GOT3 (cell line): ENCODE data around the gene FRMD4B.

Experiments
- DNase-seq: peaks from one replicate; lab custom pipeline; 2025; ENCODE audit warnings: mixed read lengths; lab: John Stamatoyannopoulos, UW

Gene FRMD4B

DNA sequence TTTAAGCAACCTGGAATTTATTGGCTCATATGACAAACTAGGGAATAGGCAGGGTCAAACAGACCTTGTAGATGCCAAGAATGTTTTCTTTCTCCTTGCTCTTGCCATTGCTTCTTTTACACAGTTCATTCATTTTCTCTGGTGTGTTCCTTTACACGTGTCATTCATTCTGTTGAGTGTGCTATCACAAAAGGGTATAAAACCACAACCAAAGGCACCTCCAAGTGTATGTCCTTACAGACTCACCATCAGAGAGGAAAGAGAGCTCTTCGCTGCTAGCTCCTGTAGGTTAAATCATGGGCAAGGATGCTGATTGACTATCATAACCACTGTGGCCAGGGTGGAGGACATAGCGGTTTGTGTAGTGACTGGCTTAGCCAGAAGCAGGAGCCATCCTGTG is 19.2 kb upstream of the FRMD4B start:
- no peak for DNase-seq

DNA sequence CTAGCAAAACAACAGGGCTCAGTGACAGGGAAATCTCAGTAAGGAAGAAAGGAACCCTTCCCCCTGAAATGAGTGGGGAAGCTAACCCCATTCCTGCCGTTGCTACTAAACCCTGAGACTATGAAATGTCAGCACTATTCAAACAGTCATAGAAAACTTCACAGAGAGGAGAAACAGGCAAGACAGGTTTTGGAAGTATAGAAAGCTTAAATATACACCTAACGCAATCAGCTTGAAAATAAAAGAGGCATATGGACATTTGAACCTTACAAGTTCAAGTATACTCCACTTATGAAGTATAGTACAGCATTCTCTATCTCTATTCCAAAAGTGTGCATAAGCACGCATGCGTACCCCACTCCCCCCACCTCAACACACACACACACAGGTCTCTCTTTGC is 17.6 kb upstream of the FRMD4B start:
- DNase-seq, result no peak

DNA sequence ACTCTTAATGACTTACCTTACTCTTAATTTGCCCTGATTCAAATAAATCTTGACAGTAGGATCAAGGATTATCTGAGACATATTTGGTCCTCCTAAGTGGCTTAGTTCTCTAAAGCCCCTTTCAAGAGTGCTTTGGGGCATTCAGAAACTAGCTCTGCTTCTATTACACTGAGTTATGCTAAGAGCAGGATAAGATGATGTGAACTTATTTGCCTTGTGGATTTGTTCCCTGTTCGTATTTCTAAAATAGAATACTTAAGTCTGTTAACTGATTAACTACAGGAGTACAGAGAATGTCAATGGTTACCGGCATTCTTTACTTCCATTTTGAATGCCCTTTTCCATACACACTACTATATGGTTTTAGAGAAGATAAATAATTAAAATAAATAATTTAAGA is 14.8 kb upstream of the FRMD4B start:
- no peak for DNase-seq

DNA sequence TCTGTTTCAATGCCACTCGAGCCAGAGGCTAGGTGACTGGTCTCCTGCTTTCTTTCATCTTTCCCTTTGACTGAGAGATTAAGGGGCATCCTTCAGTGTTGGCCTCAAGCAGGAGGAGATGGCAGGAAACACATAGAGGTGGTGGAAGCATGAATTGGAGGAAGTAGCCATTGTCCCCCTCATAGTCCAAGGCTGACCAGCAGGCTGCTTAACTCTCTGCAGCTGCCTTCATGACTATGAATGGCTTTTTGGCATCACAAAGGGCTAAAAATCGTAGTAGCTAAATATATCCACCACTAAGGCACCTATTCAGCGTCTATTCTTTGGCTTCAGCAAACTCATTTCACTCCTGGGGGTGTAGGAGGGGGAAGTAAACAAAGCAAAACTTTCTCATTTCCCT is 7.0 kb upstream of the FRMD4B start:
- DNase-seq, result no peak

DNA sequence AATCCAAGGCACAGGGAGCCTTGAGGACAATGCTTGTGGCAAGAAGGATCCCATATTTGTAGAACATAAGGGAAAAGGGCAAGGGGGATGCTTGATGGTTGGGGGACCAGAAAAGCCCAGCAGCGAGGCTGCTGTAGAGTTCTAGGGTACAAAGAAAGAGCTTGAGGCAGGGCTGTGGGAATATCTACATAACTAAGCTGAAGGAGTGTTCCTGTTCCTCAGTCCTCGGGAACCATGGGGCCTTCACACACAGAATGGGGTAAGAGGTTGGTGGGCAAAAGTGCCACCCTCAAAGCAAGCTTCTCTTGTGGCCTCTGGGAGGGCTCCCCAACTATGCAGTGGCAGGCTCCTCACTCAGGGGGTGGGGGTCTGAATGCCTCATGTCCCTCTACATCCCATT is 6.5 kb upstream of the FRMD4B start:
- DNase-seq, result no peak

DNA sequence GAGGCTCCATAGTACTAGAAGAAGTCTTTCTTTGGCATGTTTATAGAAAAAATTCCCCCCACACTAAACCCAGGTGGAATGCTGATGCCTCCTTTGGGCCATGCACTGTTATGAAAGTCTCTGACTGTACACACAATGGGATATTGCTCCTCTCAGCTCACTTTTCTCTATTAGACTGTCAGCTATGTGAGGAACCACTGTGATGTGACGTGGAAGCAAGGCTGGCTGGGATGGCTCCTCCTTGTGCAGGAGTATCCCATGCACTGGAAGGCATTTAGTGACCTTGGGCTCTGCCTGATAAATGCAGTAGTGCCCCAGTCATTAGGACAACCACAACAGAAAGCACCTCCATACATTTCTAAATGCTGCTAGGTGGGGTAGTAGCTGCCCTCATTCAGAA is 5.7 kb upstream of the FRMD4B start:
- DNase-seq, result no peak

DNA sequence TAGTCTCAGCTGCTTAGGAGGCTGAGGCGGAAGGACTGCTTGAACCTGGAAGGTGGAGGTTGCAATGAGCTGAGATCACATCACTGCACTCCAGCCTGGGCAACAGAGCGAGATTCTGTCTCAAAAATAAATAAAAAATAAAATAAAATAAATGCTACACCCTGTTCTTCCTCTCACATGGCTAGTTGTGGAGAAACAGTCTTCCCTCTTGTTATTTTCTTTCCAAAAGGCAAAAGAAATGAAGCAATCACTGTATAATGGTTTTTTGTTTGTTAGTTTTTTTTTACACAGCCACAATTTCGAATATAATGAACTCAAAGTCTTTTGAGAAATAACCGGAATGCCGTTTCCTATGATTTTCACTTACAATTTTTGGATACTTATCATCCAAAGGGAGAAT is 4.9 kb upstream of the FRMD4B start:
- DNase-seq, result no peak

DNA sequence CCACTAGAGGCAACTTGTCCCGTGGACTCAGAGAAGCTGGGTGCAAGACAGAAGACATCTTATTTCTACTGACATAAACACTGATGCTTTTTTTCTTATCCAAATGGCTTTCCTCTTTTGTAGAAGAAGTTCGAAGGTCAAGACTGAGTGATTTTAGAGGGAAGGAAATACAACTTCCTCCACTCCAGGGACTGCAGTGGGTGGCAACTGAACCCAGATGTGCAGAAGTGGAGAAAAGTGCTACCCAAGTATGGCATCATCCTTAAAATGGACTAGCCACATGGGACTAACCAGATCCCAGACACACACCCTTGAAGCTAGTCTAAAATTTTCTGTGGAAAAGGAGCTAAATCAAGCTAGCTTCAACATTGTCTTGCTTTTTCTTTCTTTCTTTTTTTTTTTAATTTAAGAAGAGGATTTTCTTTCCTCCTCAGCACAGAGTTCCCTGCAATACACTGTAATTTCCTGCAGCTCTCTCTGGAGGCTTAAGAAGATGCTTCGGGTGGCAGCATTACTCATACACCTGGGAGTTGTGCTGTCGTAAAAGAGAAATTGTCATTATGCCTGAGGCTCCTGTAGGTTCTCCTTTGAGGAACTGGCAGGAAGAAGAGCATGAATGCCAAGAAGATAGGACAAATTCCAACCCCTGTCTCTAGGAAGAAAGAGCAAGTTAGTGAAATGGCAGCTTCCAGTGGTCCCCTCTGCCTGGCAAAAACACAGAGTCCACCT is 3.8 kb upstream of the FRMD4B start:
- no peak for DNase-seq

DNA sequence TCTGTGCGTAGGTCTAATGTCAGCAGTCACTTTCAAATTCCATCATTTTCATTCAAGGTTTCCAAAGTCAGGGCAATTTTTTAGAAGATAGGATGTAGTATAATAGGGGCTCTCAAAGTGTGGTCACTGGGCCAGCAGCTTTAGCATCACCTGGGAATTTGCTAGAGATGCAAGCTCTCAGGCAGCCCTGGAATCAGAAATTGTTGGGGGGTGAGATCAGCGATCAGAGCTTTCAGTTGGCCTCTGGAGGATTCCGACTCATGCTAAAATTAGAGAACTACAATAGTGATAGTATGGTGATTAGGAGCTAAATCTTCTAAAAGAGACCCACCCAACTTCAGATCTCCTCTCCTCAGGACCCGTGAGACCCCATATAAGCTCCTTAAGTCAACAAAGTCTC is 2.4 kb upstream of the FRMD4B start:
- DNase-seq, result no peak

DNA sequence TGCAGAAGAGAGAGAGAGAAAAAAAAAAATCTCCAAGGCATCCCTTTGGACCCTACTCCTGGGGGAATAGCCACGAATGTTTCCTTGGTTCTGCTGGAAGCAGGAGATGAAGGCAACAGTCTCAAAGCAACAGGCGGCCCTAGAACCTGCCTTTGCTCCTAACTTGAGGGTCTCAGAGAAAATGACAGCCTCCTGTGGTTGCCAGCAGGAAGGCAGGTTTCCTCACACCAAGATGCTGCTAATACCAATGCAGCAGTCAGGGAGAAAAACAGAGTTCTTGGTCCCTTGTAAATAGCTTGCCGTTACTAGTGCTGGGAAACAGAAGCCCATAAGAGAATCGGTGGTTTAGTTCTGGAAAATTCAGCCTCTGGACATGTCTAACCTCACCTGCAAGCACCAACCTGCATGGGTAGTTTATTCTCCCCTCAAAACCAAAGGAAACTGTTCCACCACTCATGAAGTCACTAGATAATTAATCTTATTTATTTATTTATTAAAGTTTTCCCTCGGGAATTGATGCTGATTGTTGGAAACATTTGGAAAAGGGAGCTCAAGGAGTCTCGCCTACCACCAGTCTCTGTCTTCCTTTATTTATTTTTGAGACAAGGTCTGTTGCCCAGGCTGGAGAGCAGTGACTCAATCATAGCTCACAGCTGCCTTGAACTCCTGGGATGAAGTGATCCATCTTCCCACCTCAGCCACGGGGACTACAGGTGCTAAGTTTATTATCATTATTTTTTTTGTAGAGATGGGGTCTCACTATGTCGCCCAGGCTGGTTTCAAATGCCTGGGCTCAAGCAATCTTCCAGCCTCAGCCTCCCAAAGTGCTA is 883 bp upstream of the FRMD4B start:
- no peak for DNase-seq

DNA sequence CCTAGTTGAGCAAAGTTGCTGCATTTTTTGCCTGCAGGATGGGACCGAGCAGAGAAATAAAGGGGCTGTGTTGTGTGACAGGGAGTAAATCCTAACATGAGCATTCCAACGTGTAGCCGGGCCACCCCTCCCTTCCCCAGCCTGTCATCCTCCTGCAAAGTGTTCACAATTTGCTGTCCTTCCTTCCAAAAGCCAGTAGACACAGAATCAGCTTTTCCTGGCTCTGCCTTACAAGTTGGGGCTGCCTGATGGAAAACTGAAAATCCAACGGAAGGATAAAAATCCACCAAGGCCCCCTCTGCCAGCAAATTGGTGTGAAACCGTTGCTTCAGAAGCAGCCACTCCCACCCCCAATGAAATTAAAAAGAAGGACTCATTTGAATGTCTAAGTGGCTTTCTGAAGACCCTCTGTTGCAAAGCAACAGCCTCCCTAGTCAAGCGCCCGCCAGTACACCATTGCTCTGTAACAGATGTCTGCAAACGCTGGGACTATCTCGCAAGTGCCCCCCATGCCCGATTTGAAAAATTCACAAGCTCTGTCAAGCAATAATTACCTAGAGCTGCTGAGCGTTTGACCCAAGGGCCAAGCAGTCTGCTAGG is 665 bp downstream of the FRMD4B start:
- DNase-seq, result no peak

DNA sequence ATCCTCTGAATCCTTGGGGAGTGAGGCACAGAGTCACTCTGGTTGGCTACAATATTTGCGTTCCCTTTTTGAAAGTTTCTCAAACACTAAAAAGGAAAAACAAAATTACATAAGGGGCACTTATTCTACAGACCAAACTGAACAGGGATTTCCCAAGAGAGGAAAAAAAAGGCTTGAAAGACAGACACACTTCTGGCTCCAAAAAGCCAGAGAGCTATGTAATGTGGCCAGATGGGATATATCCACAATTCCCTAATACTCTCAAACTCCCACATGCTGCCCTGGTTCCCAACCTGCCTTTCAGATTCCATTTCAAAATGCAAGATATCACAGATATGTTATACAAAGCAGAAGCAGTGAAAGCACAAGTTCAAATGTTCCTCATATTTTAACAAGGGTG is 1.6 kb downstream of the FRMD4B start:
- DNase-seq, result no peak

DNA sequence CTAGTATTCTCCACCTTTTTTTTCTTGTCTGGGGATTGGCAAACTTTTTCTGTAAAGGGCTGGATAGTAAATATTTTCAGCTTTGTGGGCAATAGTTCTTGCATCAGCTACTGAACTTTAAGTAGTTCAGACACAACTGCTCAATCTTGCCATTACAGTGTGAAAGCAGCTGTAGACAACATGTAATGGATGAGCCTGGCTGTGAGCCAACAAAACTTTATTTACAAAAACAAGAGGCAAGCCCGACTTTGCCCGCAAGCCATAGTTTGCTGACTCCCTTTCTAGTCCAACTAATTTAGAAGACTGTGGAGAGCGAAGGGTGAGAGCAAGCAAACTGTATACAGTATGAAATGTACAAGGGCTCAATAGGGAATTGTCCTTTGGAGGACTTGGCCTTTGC is 6.2 kb downstream of the FRMD4B start:
- DNase-seq, result no peak

DNA sequence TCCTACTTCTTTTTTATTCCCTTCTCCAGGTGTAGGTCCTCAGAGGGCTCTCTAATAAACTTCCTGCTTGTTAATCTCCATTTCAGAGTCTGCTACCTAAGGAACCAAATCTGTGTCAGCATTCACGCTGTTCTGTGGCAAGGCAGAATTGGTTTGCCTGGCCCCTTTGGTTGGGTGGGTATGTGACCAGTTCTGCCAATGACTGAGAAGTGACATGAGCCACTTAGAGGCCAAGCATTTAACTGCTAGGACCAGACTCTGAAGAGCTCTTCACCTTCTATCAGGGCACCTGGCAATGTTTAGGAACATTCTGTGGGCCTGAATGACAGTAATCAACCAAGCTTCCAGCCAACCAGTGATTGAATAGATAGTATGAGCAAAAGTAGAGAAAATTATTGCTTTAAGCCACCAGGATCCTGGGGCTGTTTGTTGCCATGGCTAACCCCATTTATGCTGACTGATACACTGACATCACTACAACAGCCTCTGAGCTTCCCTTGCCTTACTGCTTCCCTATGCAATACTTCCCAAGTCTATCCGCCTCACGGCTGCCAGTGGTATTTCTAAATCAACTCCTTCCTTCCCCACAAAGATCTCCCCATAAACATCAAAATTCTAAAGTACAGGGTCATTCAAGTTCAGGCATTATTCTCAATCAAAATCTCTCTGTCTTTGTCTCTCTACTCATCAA is 7.6 kb downstream of the FRMD4B start:
- DNase-seq, result no peak

DNA sequence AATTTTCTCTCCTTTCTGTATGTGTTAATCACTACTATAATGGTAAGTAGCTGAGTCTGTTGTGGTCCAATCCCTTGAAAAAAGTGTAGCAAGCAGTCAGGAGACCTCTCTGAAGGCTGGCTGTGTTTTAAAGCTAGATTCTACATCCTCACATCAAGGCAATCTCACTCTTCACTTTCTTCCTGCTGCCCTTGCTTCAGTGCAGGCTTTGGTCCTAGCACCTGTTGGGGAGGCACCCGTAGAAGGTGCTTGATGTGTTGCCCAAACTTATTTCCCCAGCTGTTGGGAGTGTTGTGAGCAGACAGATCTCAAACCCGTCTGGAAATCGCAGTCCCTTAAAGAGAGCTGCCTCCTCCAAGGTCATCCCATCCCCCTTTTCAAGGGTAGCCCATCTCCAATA is 8.6 kb downstream of the FRMD4B start:
- DNase-seq, result no peak

DNA sequence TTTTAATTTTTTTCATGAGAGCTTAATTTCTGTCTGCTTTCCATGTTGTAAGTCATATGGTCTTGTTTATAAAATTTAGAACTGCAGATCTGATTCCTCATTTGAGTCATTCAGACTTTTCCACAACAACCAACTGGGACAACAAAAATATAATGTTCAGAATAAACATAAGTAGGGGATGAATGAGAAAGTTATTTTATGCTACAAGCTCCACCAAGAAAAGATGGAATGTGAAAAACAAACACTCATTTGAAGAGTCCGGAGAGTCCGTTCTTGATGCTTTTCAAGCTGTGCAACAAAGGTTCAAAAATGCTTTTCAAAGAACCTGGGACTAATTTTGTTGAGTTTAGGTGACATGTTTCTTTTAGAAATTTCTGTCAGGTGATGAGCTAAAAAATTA is 9.2 kb downstream of the FRMD4B start:
- DNase-seq, result no peak

DNA sequence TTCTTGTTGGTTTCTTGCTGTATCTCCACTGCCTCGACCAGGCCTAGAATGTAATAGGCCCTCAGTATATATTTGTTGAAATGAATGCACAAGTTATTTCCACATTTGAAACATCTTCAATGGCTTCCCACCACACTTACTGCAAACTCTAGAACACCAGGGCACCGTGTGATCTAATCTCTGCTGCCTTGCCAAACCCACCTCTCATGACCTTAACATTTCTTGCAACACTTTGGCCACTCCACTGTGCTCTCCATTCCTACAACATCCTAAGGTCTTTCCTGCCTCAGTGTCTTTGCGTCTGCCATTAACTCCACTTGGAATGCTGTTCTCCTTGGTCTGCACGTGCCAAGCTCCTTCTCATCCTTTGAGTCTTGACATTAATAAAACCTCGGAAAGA is 14.1 kb downstream of the FRMD4B start:
- DNase-seq, result no peak

DNA sequence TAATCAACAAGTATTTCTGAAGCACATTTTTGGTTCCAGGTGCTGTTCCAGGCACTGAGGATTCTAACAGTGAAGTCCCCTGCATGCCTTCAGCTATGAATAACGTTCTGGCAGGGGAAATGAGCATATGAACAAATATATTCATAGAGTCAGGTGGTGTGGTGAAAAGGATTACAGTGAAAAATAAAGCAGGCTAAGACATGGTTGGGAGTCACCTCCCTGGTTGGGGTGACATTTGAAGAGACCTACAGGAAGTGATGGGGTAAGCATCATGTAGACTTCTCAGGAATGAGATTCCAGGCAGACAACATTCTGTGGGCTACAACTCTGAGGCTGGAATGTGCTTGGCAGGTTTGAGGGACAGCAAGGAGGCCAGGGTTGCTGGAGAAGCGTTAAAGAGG is 15.0 kb downstream of the FRMD4B start:
- DNase-seq, result no peak

DNA sequence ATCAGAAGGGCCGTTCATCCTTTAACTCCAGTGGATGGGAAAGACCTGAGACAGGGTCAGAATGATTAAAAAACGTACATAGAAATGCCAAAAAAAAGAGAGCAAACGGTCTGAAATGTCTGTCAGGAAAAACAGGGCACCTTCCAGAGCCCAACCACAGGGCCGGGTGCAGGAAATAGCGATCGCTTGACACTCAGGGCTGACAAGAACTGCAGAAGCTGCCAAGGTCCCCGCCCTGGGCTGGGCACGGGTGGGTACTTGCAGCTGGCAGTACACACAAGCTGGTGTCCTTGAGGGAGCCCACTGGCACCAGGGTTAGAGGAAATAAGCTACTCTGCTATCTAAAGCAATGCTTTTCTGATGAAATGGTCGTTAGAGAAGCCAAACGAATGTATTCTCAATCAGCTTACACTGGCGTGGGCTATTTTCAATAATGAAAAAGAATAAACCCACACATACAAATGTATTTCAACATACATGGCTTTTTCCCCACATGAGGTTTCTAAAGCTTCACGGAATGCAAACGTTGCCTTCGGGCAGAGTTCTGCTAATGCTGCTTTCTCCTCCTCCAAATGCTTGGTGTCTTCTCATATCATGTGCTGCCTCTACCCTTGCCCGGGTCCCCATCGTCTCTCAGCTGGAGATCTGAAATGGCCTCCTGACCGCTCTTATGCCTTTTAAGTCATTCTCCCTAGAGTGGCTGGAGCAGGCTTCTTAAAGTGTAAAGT is 15.6 kb downstream of the FRMD4B start:
- DNase-seq, result no peak

DNA sequence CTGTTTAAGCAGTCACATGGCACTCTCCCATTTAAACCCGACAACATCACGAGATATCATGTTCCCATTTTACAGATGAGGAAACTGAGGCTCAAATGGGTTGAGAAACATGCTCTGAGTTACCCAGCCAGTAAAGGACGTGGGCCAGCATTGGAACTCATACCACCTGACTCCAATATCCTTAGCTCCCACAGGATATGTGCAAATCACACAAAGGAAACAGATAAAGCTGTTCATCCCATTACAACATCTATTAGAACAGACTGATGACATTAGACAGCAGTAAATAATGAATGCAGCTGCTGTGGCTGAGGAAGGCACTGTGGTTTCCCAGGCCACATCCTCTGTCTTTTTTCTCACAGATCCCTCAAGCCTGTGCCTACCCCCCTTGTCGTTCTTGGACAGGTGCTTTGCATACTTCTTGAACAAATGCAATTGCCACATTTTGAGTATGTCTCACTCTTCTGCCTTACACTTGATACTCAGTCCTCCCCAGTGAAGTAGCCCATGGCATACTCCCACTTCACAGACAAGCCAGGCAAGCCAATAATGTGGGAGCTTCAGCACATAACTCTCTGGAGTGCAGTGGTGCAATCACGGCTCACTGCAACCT is 17.7 kb downstream of the FRMD4B start:
- no peak for DNase-seq

DNA sequence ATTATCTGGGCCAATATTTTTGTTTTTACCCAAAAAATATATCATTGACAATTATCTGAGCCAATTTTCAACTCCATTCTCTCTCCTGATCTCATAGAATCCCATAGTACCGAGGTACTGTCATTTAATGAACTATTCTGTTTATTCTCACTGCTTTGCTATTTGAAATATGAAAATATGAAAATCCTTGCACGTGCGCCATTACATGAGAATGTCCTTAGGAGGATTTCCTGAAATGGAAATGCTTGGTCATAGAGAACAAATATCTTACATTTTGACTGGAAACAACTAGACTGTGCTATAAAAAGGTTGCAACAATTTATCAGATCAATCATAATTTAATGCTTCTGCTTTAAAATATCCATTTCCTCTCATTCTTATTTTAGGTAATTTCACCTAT is 18.3 kb downstream of the FRMD4B start:
- no peak for DNase-seq

DNA sequence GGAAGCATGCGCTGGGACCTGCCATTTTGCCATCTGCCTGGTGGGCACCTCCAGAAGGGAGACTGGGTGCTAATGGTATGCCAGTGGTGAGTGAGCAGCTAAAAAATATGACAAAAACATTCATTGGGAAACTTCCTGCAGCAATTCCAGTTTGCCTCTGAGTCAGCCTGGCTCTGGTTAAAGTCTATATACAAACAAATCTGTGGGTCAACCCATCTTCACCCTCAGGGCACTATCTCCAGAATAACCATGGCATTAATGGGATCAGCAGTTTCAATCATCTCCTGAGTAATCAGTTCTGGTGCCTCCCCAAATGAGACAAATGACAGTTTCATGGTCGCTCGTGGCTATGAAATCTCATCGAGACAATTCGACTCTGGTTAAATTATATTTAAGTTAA is 21.5 kb downstream of the FRMD4B start:
- DNase-seq, result no peak
